HG03196 (cell line): Measurements from ENCODE around the gene RPTOR.

Experiments
- ATAC-seq: cut with Tn5 transposase; IDR thresholded peaks from one replicate; pipeline ENCODE4 v1.9.1; 2021; ENCODE audit not compliant: unreplicated experiment

Gene RPTOR

GRCh38 chr17:80836971-80837481 lies 292.4 kb downstream of the RPTOR start:
- no peak for ATAC-seq

- no peak for ATAC-seq
These were observed 293.1 kb downstream of the RPTOR start for GRCh38 chr17:80837711-80838110.

GRCh38 chr17:80838311-80839025 lies 293.8 kb downstream of the RPTOR start:
- ATAC-seq: no peak

GRCh38 chr17:80839026-80839345 lies 294.3 kb downstream of the RPTOR start:
- no peak for ATAC-seq

GRCh38 chr17:80839511-80839941 lies 294.9 kb downstream of the RPTOR start:
- no peak for ATAC-seq

GRCh38 chr17:80839970-80840369 lies 295.3 kb downstream of the RPTOR start:
- no peak for ATAC-seq

DNA sequence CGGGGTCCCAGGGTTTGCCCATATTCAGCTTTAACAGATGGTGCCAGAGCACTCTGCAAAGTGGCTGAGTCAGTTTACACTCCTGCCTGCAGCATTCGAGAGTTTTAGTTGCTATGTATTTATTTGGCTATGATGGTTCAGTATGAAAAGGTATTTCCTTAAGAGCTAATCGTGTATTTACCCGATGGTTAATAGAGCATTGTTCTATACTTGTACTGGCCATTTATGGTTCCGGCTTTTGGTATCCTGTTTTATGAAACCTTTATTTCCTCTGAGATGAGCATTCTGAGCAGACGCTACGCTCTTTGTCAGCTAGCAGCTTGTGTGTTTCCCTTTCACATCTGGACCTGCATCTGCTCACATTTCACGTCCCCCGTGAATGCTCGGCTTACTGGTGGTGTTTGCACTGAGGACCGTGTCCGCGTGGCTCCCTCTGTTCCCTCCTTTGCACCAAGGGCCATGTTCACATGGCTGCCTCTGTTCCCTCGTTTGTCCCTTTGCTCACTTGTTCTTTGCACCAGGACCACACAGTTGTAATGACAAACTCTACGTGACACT lies 297.9 kb downstream of the RPTOR start:
- no peak for ATAC-seq

DNA sequence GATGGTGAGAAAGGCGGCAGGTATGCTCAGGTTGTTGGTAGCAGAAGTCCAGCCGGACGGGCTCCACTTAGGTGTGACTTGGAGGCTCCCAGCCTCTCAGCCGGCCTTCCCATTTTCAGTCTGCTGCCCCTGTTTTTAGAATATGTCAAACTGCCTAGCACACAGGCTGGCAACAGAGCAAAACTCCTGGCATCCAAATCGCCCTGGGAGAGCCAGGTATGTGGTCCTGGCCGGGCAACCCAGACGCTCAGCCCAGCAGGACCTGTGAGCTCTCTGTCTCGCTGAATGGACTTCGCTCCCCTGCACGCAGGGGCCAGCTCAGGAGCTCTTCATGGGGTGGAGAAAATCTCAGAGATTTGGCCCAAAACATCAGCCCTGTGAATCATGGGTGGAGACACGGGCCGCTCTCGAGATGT lies 299.1 kb downstream of the RPTOR start:
- ATAC-seq: no peak

DNA sequence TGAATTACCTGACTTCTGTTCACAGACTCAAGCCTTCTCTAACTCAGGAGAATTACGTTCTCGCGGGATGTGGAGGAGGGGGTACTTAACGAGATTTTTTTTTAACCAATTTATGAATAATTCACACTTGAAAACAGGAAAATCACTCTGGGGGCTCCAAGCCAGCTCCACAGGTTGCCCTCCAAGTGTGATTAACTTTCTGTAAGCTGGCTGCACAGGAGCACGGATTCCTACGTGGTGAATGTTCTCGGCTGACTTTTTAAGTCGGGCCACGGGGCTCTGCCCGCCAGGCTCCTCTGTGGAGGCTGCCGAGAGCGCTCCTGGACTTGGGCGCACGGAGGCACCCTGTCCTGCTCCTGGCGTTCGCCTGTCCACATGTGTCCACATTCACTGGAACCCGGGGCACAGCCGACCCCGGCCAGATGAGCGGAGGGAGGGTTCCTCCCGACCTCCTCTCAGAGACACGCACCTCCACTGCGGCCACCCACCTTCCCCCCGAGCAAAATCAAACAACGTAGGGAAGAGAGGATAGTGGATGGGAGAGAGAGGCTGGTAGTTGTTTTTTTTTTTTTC lies 299.9 kb downstream of the RPTOR start:
- ATAC-seq: no peak

DNA sequence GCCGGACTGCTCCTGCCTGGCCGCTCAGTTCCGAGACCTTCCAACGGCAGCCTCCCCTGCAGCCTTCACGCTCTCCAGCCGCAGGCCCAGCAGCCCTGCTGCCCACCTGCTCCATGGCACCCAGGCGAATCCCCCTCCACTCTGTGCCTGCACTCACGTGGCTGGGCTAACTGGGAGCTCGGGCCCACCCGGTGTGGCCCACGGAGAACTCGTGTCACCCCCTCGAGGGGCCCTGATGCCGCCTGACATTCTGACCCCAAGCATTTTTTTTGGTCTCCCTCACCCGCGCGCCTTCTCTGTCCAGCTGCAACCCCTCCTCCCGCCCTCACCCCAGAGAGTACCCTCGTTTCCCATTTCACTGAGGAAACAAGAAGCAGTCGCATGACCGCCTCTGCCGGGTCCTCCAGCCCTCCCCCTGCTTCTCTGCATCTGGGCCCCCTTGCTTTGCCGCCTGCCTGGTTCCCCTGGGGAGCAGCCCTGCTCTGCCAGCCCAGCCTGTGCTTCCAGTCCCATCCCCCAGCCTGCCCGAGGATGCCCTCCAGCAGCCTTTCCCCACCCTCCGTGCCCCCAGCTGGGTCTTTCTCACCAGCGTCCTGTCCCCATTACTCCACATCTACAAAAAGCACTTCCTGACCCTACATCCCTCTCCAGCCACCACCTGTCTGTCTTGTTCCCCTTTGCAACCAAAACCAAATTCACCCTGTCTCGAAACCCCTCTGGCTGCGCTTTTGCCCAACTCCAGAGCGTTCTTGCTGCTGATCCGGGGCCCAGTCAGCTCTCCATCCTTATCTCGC lies 300.6 kb downstream of the RPTOR start:
- no peak for ATAC-seq

GRCh38 chr17:80845863-80846671 lies 301.4 kb downstream of the RPTOR start:
- no peak for ATAC-seq

DNA sequence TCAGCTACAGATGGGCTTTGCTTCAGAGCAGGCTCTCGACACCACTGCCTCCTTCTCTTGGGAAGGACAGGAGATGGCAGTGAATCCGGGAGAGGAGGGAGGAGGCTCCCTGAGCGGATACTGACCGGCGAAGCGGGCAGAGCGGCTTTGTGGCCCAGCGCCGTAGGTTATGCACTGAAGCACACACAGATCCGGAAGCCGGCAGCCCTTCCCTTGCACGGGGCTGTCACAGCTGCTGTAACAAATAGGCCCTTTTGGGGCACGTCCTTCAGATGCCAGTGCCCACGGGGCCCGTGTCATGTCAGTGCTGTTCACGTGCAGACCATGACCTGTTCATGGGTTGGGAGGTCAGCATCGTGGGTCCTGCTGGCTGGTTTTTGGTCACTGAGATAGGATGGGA lies 302.3 kb downstream of the RPTOR start:
- ATAC-seq: no peak

DNA sequence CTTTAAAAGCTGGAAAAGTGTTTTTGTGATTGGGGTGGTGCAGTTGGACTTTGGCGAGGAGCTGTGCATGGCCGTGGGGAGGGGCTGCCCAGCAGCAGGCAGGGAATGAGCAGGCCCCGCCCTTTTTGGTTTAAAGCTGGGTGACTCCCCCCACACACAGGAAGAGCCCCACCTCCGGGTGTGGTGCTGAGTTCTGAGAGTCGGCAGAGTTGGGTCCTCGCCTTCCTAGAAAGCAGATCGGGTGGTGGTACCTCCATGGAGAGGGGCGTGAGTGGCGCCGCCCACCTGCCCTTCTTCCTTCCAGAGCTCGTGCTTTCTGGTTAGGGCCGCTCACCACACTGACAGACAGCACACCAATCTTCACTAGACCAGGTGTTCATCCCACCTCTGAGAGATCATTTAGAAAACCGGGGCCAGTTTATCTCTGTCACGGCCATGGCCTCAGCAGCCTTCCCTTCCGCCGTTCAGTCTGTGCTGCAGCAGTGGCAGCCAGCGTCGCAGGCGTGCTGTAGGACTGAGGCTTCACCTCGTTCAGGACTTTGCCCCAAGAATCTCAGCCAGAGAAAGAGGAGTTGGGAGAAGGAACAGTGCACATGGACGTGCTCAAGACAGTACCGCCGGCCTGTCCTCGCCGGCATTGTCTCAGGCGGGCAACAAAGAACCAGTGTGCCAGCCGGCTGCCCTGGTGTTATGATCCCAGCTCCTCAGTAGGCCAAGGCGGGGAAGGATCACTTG lies 303.0 kb downstream of the RPTOR start:
- no peak for ATAC-seq

- no peak for ATAC-seq
These were observed 303.9 kb downstream of the RPTOR start for GRCh38 chr17:80848449-80849102.

- ATAC-seq: no peak
These were observed 304.5 kb downstream of the RPTOR start for GRCh38 chr17:80849119-80849518.

DNA sequence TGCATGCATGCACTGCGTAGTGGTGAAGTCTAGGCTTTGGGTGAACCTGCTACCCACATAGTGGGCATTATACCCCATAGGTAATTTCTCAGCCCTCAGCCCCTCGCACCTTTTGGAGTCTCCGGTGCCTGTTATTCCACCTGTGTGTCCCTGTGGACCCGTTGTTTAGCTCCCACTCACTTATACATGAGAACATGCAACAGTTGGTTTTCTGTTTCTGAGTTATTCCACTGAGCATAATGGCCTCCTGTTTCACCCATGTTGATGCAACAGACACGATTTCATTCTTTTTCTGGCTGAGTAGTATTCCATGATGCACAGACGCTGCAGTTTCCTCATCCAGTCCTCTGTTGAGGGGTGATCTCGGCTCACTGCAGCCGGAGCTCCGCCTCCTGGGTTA lies 305.5 kb downstream of the RPTOR start:
- no peak for ATAC-seq

DNA sequence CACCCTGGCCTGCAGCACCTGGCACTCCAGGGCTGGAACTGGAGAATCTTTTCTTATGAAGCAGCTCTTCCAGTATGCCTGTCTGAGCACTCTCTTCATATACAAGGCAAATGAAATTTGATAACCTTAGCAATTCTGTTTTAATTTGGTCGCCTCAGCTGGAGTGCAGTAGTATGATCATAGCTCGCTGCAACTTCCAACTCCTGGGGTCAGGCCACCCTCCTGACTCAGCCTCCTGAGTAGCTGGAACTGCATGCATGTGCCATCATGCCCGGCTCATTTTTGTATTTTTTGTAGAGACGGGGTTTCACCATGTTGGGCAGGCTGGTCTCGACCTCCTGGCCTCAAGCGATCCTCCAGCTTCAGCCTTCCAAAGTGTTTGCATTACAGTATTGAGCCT lies 306.2 kb downstream of the RPTOR start:
- no peak for ATAC-seq

DNA sequence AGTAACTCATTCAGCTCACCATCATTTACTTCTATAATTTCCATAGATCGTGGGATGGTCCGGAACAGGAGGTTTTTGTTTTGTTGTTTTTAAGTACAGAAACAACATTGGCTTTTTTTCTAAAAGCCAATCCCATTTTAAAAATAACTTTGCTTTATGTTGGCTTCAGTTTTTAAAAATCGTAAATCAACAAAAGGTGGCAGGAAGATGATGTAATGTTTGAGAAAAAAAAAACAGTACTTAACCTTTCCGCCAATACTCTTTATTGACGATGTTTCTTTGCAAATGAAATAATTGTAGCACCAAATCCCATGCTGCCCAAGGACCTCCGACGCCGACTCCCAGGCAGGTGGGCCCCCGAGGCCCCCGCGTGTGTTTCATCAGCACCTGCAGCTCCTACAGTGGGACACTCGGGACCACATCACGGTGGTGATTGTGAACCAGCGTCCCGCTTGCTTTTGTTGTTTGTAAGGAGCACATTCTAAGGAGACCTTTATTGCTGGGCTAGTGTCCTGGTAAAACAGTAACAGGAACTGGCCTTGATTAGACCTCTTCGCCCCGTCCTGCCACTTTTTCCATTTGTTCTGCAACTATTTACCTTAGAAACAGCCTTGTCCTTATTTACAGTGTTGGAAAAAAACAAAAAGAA lies 306.8 kb downstream of the RPTOR start:
- ATAC-seq: no peak

- no peak for ATAC-seq
These were observed 307.9 kb downstream of the RPTOR start for GRCh38 chr17:80852476-80853015.
